OCI-LY3 (cell line): ENCODE data around the gene ADAMTS7.

Source experiments
- H2AFZ ChIP-seq: fragments of 200-600, 300-600 bp; shearing (Covaris generic); 2 replicates; pipeline ENCODE4 v1.6.0; 2014; ENCODE audit warnings: antibody characterized with exemption, low read depth, low read length
- H3K27ac ChIP-seq: fragments of 200-600, 300-600 bp; sonication (generic); 2 replicates; pipeline ENCODE4 v1.5.1; 2014; ENCODE audit warnings: mild to moderate bottlenecking, low read length, moderate library complexity, mixed read lengths
- H3K27me3 ChIP-seq: fragments of 200-600, 300-600 bp; sonication (generic); 2 replicates; pipeline ENCODE4 v1.6.1; 2014; ENCODE audit warnings: low read depth, low read length, mixed read lengths
- H3K36me3 ChIP-seq: fragments of 200-600, 300-600 bp; sonication (generic); replicated peaks from 2 replicates; pipeline ENCODE3; 2014; ENCODE audit warnings: low read depth, low read length, mixed read lengths
- H3K4me1 ChIP-seq: fragments of 300-600, 200-600 bp; sonication (generic); 2 replicates; pipeline ENCODE4 v1.6.1; 2014; ENCODE audit warnings: low read length, mixed read lengths
- H3K4me2 ChIP-seq: fragments of 200-600, 300-600 bp; sonication (generic); 2 replicates; pipeline ENCODE4 v1.6.1; 2014; ENCODE audit warnings: low read length, mixed read lengths
- H3K4me3 ChIP-seq: fragments of 300-600, 200-600 bp; sonication (generic); 2 replicates; pipeline ENCODE4 v1.5.1; 2014; ENCODE audit warnings: antibody characterized with exemption, mild to moderate bottlenecking, low read length, moderate library complexity
- H3K79me2 ChIP-seq: fragments of 300-600, 200-600 bp; shearing (Covaris generic); 2 replicates; pipeline ENCODE4 v1.6.1; 2014; ENCODE audit warnings: mild to moderate bottlenecking, low read length, mixed read lengths
- H3K9ac ChIP-seq: fragments of 300-600, 200-600 bp; shearing (Covaris generic); 2 replicates; pipeline ENCODE4 v1.6.0; 2014; ENCODE audit warnings: mild to moderate bottlenecking, low read length, moderate library complexity
- H3K9me3 ChIP-seq: fragments of 200-600, 300-600 bp; shearing (Covaris generic); 2 replicates; pipeline ENCODE4 v1.6.1; 2014; ENCODE audit warnings: low read length, mixed read lengths; ENCODE audit not compliant: insufficient read depth
- H4K20me1 ChIP-seq: fragments of 200-600, 300-600 bp; sonication (generic); 2 replicates; pipeline ENCODE4 v1.6.1; 2016; ENCODE audit warnings: low read length, mixed read lengths; ENCODE audit not compliant: insufficient read depth
- EZH2phosphoT487 ChIP-seq: fragments of 200-600 bp; shearing (Covaris generic); IDR thresholded peaks from 2 replicates; pipeline ENCODE4 v1.6.1; 2018; ENCODE audit warnings: antibody characterized with exemption, mixed run types, low read depth
- TF ChIP-seq, protein P1 (sequence below): fragments of 200-600, 300-600 bp; sonication (generic); IDR thresholded peaks from 2 replicates; pipeline ENCODE4 v1.5.1; 2014; ENCODE audit warnings: antibody characterized with exemption, low read length, low read depth

ADAMTS7 gene

DNA sequence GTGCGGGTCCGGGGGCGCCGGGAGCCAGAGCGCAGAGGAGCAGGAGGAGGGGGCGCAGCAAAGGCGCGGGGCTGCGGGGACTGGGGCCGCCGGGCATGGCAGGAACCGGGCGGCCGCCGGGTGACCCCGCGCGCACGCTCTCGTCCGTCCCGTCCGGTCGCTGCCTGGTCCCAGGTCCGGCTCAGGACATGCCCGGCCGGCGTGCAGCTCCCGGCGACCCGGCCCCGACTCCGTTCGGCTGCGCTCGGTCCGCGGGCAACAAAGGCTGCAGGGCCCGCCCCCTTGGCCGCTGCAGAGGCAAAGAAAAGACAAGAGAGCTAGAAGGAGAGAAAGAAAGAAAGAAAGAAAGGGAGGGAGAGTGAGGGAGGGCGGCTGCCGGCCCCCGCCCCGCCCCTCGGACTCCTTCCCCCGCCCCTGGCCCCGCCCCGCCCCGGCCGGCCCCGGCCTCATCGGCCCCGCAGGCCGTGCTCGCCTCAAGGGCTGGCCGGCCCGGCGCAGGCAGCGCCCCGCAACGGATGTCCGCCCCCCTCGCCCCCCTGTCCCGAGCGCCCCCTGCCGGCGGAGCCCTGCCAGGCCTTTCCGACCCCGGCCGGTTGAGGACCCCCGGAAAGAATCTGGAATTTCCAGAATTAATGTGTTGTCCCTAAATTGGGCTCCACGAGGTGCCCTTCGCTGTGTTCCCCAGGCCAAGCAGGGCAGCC, at the start of gene ADAMTS7:
TSS of gene ADAMTS7 (minus strand) at position 341 of the 701 bp plus-strand sequence. CDS start at position 97, 244 bp downstream.
- Histone ChIP-seq H2AFZ (no peak within 1 kb of the TSS; the same call in 1 of the 2 replicates), H3K9ac (no peak within 1 kb of the TSS), H3K4me1 (no peaks in the 10 kb centered on the region), H3K79me2 (no peaks in the 10 kb centered on the region), H3K27ac (no peak within 1 kb of the TSS), H3K27me3 (no peaks in the 10 kb centered on the region), H3K4me3 (peak within 1 kb of the TSS; percentile 52), H3K4me2 (peak within 1 kb of the TSS; percentile 46), H3K9me3 (no peaks in the 10 kb centered on the region), H3K36me3 (no peaks in the 10 kb centered on the region), H4K20me1 (no peaks in the 10 kb centered on the region)
- TF ChIP-seq, protein P1, sequence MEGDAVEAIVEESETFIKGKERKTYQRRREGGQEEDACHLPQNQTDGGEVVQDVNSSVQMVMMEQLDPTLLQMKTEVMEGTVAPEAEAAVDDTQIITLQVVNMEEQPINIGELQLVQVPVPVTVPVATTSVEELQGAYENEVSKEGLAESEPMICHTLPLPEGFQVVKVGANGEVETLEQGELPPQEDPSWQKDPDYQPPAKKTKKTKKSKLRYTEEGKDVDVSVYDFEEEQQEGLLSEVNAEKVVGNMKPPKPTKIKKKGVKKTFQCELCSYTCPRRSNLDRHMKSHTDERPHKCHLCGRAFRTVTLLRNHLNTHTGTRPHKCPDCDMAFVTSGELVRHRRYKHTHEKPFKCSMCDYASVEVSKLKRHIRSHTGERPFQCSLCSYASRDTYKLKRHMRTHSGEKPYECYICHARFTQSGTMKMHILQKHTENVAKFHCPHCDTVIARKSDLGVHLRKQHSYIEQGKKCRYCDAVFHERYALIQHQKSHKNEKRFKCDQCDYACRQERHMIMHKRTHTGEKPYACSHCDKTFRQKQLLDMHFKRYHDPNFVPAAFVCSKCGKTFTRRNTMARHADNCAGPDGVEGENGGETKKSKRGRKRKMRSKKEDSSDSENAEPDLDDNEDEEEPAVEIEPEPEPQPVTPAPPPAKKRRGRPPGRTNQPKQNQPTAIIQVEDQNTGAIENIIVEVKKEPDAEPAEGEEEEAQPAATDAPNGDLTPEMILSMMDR: peak; percentile 56
- TF ChIP-seq EZH2phosphoT487: no peak

- Histone ChIP-seq H3K4me1 (no peaks in the 10 kb centered on the region), H3K79me2 (no peaks in the 10 kb centered on the region), H3K4me2 (peak overlapping the region; percentile 68), H3K9ac (peak overlapping the region; percentile 75), H3K27ac (no peak overlapping the region), H3K9me3 (no peaks in the 10 kb centered on the region), H3K4me3 (peak overlapping the region; percentile 89), H3K27me3 (no peaks in the 10 kb centered on the region), H4K20me1 (no peaks in the 10 kb centered on the region), H3K36me3 (no peaks in the 10 kb centered on the region), H2AFZ (peak overlapping the region; percentile 99)
- TF ChIP-seq EZH2phosphoT487: no peak
- TF ChIP-seq, protein P1: peak; percentile 68
Measured at GRCh38 chr15:78859971-78860719, 48.9 kb upstream of the ADAMTS7 start.

- TF ChIP-seq, protein P1: no peak
- TF ChIP-seq EZH2phosphoT487: no peak
- no peaks in the 10 kb centered on the region for H3K79me2 ChIP-seq
- no peak overlapping the region for H3K4me3 ChIP-seq
- H3K9me3 ChIP-seq: no peaks in the 10 kb centered on the region
- no peaks in the 10 kb centered on the region for H3K4me1 ChIP-seq
- H3K36me3 ChIP-seq: no peaks in the 10 kb centered on the region
- H4K20me1 ChIP-seq: no peaks in the 10 kb centered on the region
- H3K4me2 ChIP-seq: no peak overlapping the region
- H2AFZ ChIP-seq: no peak overlapping the region
- H3K9ac ChIP-seq: no peak overlapping the region
- no peak overlapping the region for H3K27ac ChIP-seq
- no peaks in the 10 kb centered on the region for H3K27me3 ChIP-seq
Measured at GRCh38 chr15:78855746-78856145, 44.5 kb upstream of the ADAMTS7 start.

GRCh38 chr15:78854833-78855372, 43.6 kb upstream of the ADAMTS7 start:
- no peak for TF ChIP-seq EZH2phosphoT487
- TF ChIP-seq, protein P1: no peak
- Histone ChIP-seq H3K36me3 (no peaks in the 10 kb centered on the region), H2AFZ (no peak overlapping the region), H3K4me1 (no peaks in the 10 kb centered on the region), H3K9me3 (no peaks in the 10 kb centered on the region), H3K9ac (no peak overlapping the region), H3K27ac (no peak overlapping the region), H3K4me2 (no peak overlapping the region), H3K27me3 (no peaks in the 10 kb centered on the region), H4K20me1 (no peaks in the 10 kb centered on the region), H3K4me3 (no peak overlapping the region), H3K79me2 (no peaks in the 10 kb centered on the region)
